ENCODE results near the gene VIPAS39. TPM values are rescaled to one million over a fixed set of nuclear protein-coding genes. Genes with fewer than 3 reads are reported as not detected.

The VIPAS39 gene
- total and polyA plus RNA-seq, 4 donors = 5.6 to 13.9 (median 8.9) TPM

DNA sequence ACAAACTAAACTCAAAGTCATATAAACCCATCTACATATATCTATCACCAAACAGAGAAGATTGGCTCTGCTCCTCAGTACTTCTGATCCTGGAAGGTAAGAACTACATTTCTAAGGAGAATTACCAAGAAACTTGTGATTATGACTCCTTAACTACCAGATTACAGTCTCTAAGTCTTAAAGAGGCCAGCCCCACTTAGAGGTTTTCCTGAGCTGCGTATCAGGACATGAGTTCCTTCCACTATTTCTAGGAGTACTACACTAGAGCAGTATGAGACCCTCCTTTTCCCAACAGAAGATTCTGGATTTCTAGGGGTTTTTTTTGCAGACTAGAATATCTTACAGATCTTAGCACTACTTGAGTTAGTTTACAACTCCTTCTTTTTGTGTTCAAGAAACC lies 34.0 kb downstream of the VIPAS39 start, which contains the start of gene NOXRED1:
NOXRED1 (minus strand) TSS at position 101 of the 400 bp plus-strand sequence. CDS start 634 bp downstream, outside the sequence.
- Histone ChIP-seq H3K9me3 (ENCODE audit: control insufficient read depth in 4 of 4, low read length in 3 of 4) (peaks cover 0 to 5% (median 3%) of the 10 kb centered on the region in 4 donors), H3K9ac (ENCODE audit: low read depth in 1 of 2, low read length in 2 of 2) (no peak within 1 kb of the TSS), H3K36me3 (ENCODE audit: control insufficient read depth in 4 of 4, insufficient read depth in 3 of 4, low read depth in 1 of 4, low read length in 3 of 4) (peaks cover 18 to 59% (median 52%) of the 10 kb centered on the region in 4 donors), H3K4me1 (ENCODE audit: control insufficient read depth in 4 of 4, insufficient read depth in 4 of 4, low read length in 3 of 4) (no peaks in the 10 kb centered on the region), H3K27me3 (ENCODE audit: control insufficient read depth in 4 of 4, insufficient read depth in 4 of 4, low read length in 3 of 4) (no peaks in the 10 kb centered on the region), H3K27ac (ENCODE audit: low read depth in 1 of 2, low read length in 2 of 2) (no peak within 1 kb of the TSS), H3K4me3 (ENCODE audit: low read depth in 1 of 3, low read length in 3 of 3) (no peak within 1 kb of the TSS)
- DNase-seq (ENCODE audit: low spot score) = no peak
- no peak for TF ChIP-seq RAD21 (IDR thresholded peaks at IDR 0.05)
- TF ChIP-seq, protein P1, sequence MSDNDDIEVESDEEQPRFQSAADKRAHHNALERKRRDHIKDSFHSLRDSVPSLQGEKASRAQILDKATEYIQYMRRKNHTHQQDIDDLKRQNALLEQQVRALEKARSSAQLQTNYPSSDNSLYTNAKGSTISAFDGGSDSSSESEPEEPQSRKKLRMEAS (IDR thresholded peaks at IDR 0.05) = no peak
- no peak for TF ChIP-seq FOXA2 (IDR thresholded peaks at IDR 0.05)
- no peak for TF ChIP-seq EGR1 (IDR thresholded peaks at IDR 0.05; ENCODE audit: low read depth in 2 of 2)
- TF ChIP-seq FOXA1 (IDR thresholded peaks at IDR 0.05) = no peak
- no peak for TF ChIP-seq HNF4G (IDR thresholded peaks at IDR 0.05)
- no peak for TF ChIP-seq HNF4A (conservative IDR thresholded peaks at IDR 0.05)
- no peak for TF ChIP-seq GABPA (IDR thresholded peaks at IDR 0.05 in 1 of 2, conservative IDR thresholded peaks at IDR 0.05 in 1 of 2)
- TF ChIP-seq, protein P2, sequence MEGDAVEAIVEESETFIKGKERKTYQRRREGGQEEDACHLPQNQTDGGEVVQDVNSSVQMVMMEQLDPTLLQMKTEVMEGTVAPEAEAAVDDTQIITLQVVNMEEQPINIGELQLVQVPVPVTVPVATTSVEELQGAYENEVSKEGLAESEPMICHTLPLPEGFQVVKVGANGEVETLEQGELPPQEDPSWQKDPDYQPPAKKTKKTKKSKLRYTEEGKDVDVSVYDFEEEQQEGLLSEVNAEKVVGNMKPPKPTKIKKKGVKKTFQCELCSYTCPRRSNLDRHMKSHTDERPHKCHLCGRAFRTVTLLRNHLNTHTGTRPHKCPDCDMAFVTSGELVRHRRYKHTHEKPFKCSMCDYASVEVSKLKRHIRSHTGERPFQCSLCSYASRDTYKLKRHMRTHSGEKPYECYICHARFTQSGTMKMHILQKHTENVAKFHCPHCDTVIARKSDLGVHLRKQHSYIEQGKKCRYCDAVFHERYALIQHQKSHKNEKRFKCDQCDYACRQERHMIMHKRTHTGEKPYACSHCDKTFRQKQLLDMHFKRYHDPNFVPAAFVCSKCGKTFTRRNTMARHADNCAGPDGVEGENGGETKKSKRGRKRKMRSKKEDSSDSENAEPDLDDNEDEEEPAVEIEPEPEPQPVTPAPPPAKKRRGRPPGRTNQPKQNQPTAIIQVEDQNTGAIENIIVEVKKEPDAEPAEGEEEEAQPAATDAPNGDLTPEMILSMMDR (IDR thresholded peaks at IDR 0.05; ENCODE audit: low read depth, low read length, missing input control) = no peak
- no peak for TF ChIP-seq YY1 (IDR thresholded peaks at IDR 0.05)
- TF ChIP-seq SP1 (IDR thresholded peaks at IDR 0.05) = no peak
- 100% methylated on average over 1 of the region's 1 CpG for WGBS

DNA sequence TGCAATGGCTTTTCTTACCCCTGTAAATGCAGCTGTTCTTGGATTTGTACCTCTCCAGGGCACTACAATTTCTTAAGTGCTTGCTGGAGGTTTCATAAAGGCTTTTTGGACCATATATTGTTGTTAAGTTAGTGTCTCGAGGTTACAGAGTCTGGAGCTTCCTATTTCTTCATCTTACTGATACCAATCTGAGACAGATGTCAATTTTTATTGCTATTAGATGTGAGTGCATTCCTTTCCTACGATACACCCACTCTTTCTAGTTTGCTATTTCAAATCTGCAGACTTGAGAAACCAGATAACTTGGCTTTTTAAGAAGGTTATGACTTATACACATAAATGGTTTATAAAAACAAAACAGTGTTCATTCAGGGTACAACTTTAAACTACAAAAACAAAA lies 36.2 kb downstream of the VIPAS39 start:
- WGBS = 74% methylated on average over 2 of the region's 2 CpGs
- Histone ChIP-seq H3K4me1 (ENCODE audit: control insufficient read depth in 4 of 4, insufficient read depth in 4 of 4, low read length in 3 of 4) (no peaks in the 10 kb centered on the region), H3K27ac (ENCODE audit: low read depth in 1 of 2, low read length in 2 of 2) (no peak overlapping the region), H3K9me3 (ENCODE audit: control insufficient read depth in 4 of 4, low read length in 3 of 4) (peaks cover 0 to 5% (median 3%) of the 10 kb centered on the region in 4 donors), H3K9ac (ENCODE audit: low read depth in 1 of 2, low read length in 2 of 2) (no peak overlapping the region), H3K27me3 (ENCODE audit: control insufficient read depth in 4 of 4, insufficient read depth in 4 of 4, low read length in 3 of 4) (no peaks in the 10 kb centered on the region), H3K4me3 (ENCODE audit: low read depth in 1 of 3, low read length in 3 of 3) (no peak overlapping the region), H3K36me3 (ENCODE audit: control insufficient read depth in 4 of 4, insufficient read depth in 3 of 4, low read depth in 1 of 4, low read length in 3 of 4) (peaks cover 8 to 38% (median 30%) of the 10 kb centered on the region in 4 donors)
- no peak for TF ChIP-seq HNF4A (conservative IDR thresholded peaks at IDR 0.05)
- no peak for TF ChIP-seq JUND (IDR thresholded peaks at IDR 0.05)
- TF ChIP-seq GABPA (IDR thresholded peaks at IDR 0.05 in 1 of 2, conservative IDR thresholded peaks at IDR 0.05 in 1 of 2) = no peak
- TF ChIP-seq HNF4G (IDR thresholded peaks at IDR 0.05) = no peak
- no peak for TF ChIP-seq SP1 (IDR thresholded peaks at IDR 0.05)
- TF ChIP-seq, protein P3, sequence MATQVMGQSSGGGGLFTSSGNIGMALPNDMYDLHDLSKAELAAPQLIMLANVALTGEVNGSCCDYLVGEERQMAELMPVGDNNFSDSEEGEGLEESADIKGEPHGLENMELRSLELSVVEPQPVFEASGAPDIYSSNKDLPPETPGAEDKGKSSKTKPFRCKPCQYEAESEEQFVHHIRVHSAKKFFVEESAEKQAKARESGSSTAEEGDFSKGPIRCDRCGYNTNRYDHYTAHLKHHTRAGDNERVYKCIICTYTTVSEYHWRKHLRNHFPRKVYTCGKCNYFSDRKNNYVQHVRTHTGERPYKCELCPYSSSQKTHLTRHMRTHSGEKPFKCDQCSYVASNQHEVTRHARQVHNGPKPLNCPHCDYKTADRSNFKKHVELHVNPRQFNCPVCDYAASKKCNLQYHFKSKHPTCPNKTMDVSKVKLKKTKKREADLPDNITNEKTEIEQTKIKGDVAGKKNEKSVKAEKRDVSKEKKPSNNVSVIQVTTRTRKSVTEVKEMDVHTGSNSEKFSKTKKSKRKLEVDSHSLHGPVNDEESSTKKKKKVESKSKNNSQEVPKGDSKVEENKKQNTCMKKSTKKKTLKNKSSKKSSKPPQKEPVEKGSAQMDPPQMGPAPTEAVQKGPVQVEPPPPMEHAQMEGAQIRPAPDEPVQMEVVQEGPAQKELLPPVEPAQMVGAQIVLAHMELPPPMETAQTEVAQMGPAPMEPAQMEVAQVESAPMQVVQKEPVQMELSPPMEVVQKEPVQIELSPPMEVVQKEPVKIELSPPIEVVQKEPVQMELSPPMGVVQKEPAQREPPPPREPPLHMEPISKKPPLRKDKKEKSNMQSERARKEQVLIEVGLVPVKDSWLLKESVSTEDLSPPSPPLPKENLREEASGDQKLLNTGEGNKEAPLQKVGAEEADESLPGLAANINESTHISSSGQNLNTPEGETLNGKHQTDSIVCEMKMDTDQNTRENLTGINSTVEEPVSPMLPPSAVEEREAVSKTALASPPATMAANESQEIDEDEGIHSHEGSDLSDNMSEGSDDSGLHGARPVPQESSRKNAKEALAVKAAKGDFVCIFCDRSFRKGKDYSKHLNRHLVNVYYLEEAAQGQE (IDR thresholded peaks at IDR 0.05) = no peak
- no peak for TF ChIP-seq YY1 (IDR thresholded peaks at IDR 0.05)
- TF ChIP-seq, protein P2 (IDR thresholded peaks at IDR 0.05; ENCODE audit: low read depth, low read length, missing input control) = no peak
- TF ChIP-seq EGR1 (IDR thresholded peaks at IDR 0.05; ENCODE audit: low read depth in 2 of 2) = no peak
- TF ChIP-seq TAF1 (conservative IDR thresholded peaks at IDR 0.05) = no peak
- no peak for TF ChIP-seq NR2F2 (IDR thresholded peaks at IDR 0.05)
- no peak for DNase-seq (ENCODE audit: low spot score)
